Measurements from ENCODE around the gene GUK1. TPM values are rescaled to one million over a fixed set of nuclear protein-coding genes. Genes with fewer than 3 reads are reported as not detected.

GUK1 gene
- total RNA-seq, 1 experiment from 2014 or later = 196 TPM

Other genes starting within 250 kb of the GUK1 start
- gene WNT9A, start 192.3 kb upstream of the GUK1 start, total RNA-seq (2014; rRNA removed; shearing (Covaris generic)) = 0.37 and 0.47 TPM in 2 replicates
- gene WNT3A, start 133.3 kb upstream of the GUK1 start, total RNA-seq (2014; rRNA removed; shearing (Covaris generic)) = not detected in 2 replicates
- gene ARF1, start 57.6 kb upstream of the GUK1 start, total RNA-seq (2014; rRNA removed; shearing (Covaris generic)) = 102 and 167 TPM in 2 replicates
- gene C1orf35, start 37.0 kb upstream of the GUK1 start, total RNA-seq (2014; rRNA removed; shearing (Covaris generic)) = 10.7 and 14.2 TPM in 2 replicates
- gene MRPL55, start 31.0 kb upstream of the GUK1 start, total RNA-seq (2014; rRNA removed; shearing (Covaris generic)) = 85.3 and 97.7 TPM in 2 replicates
- gene GJC2, start 9.7 kb downstream of the GUK1 start, total RNA-seq (2014; rRNA removed; shearing (Covaris generic)) = 0.06 TPM in 1 of 2 replicates, not detected in the other
- 0.74 and 1.8 TPM in 2 replicates for gene IBA57, start 25.5 kb downstream of the GUK1 start, total RNA-seq (2014; rRNA removed; shearing (Covaris generic))
- 1.1 and 2.4 TPM in 2 replicates for gene OBSCN, start 67.8 kb downstream of the GUK1 start, total RNA-seq (2014; rRNA removed; shearing (Covaris generic))

All from H4 (cell line).